ENCODE measurements around the gene ALG9.

Gene ALG9

DNA sequence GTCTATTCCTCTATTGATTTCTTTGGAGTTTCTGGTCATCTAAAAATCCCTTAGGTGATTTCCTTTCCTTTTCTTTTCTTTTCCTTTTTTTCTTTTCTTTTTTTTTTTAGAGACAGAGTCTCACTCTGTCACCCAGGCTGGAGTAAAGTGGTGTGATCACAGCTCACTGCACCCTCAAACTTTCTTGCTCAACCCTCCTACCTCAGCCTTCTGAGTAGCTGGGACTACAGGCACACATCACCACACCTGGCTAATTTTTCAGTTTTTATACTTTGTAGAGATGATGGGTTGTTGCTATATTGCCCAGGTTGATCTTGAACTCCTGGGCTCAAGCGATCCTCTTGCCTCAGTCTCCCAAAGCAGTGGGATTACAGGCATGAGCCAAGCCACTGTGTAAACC, 45.4 kb upstream of the ALG9 start:
- H3K4me3 ChIP-seq (ENCODE audit: low read depth, low read length), result no peak overlapping the region
- TF ChIP-seq CTCF (IDR thresholded peaks at IDR 0.05; ENCODE audit: low read depth, low read length, missing control alignments), result no peak
- in situ Hi-C loops (cut with HindIII; ENCODE audit: low sequenced_read_pairs), result no loop called here
- no peak for DNase-seq (ENCODE audit: low read depth)

DNA sequence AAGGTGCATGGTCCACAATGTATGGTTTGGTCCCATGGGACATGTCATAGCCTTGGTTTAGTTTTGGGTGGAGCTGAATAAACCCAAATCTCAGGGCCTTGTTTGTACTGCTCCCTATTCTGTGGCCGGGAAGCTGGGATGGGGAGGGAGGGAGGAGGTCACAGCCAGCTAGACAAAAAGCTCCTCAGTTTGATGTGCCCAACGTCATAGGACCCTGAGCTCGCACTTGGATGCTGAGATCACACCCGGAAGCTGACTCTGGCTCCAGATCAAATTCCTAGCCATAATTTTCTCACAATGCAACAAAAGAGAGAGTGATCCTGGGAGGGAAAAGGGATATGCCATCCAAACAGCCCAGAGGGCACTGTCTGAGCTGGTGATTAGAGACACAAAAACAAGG, 42.6 kb upstream of the ALG9 start:
- no peak for DNase-seq (ENCODE audit: low read depth)
- in situ Hi-C loops (cut with HindIII; ENCODE audit: low sequenced_read_pairs), result no loop called here
- H3K4me3 ChIP-seq (ENCODE audit: low read depth, low read length), result no peak overlapping the region
- no peak for TF ChIP-seq CTCF (IDR thresholded peaks at IDR 0.05; ENCODE audit: low read depth, low read length, missing control alignments)

GRCh38 chr11:111913031-111913861, 41.9 kb upstream of the ALG9 start:
- in situ Hi-C loops (cut with HindIII; ENCODE audit: low sequenced_read_pairs), result no loop called here
- no peak for TF ChIP-seq CTCF (IDR thresholded peaks at IDR 0.05; ENCODE audit: low read depth, low read length, missing control alignments)
- DNase-seq (ENCODE audit: low read depth), result no peak
- no peak overlapping the region for H3K4me3 ChIP-seq (ENCODE audit: low read depth, low read length)

- in situ Hi-C loops (cut with HindIII; ENCODE audit: low sequenced_read_pairs), result no loop called here
- TF ChIP-seq CTCF (IDR thresholded peaks at IDR 0.05; ENCODE audit: low read depth, low read length, missing control alignments), result no peak
- no peak within 1 kb of the TSS for H3K4me3 ChIP-seq (ENCODE audit: low read depth, low read length)
- no peak for DNase-seq (ENCODE audit: low read depth)
Observed at GRCh38 chr11:111912535-111912934, 41.2 kb upstream of the ALG9 start, which contains the start of gene HSPB2. Gene HSPB2, plus strand, starts transcription at chr11:111912734. Its CDS starts 96 bp downstream, at chr11:111912830.

GRCh38 chr11:111911563-111912401, 40.4 kb upstream of the ALG9 start, which contains the start of gene CRYAB:
Gene CRYAB, minus strand, starts transcription at chr11:111911770. Its CDS starts 46 bp downstream, at chr11:111911724.
- in situ Hi-C loops (cut with HindIII; ENCODE audit: low sequenced_read_pairs), result no loop called here
- no peak for TF ChIP-seq CTCF (IDR thresholded peaks at IDR 0.05; ENCODE audit: low read depth, low read length, missing control alignments)
- DNase-seq (ENCODE audit: low read depth), result peak; percentile 27
- H3K4me3 ChIP-seq (ENCODE audit: low read depth, low read length), result no peak within 1 kb of the TSS

GRCh38 chr11:111910676-111911562, 39.5 kb upstream of the ALG9 start:
- TF ChIP-seq CTCF (IDR thresholded peaks at IDR 0.05; ENCODE audit: low read depth, low read length, missing control alignments), result no peak
- in situ Hi-C loops (cut with HindIII; ENCODE audit: low sequenced_read_pairs), result no loop called here

More at GRCh38 chr11:111910676-111911562, 39.5 kb upstream of the ALG9 start:
- DNase-seq (ENCODE audit: low read depth), result no peak
- no peak overlapping the region for H3K4me3 ChIP-seq (ENCODE audit: low read depth, low read length)
